DMS53 (cell line): ENCODE measurements around the gene TAF4B.
"Not testable (repeated sequence)": the region's sequence is repeated elsewhere in the genome, so short reads cannot be mapped to it uniquely, and the experiment has no call there.

Experiments
- DNase-seq: peaks from one replicate; lab custom pipeline; 2025; lab: John Stamatoyannopoulos, UW

TAF4B gene

DNA sequence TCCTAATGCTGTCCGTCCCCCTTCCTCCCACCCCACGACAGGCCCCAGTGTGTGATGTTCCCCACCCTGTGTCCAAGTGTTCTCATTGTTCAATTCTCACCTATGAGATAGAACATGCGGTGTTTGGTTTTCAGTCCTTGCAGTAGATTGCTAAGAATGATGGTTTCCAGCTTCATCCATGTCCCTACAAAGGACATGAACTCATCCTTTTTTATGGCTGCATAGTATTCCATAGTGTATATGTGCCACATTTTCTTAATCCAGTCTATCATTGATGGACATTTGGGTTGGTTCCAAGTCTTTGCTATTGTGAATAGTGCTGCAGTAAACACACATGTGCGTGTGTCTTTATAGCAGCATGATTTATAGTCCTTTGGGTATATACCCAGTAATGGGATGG, 12.5 kb downstream of the TAF4B start:
- not testable (repeated sequence) for DNase-seq

GRCh38 chr18:26242392-26242791, 16.1 kb downstream of the TAF4B start:
- not testable (repeated sequence) for DNase-seq

GRCh38 chr18:26245434-26245833, 19.2 kb downstream of the TAF4B start:
- DNase-seq = not testable (repeated sequence)

- DNase-seq = peak; percentile 62
These were observed 26.2 kb downstream of the TAF4B start for GRCh38 chr18:26252411-26252810.

GRCh38 chr18:26254808-26255207, 28.6 kb downstream of the TAF4B start:
- DNase-seq = not testable (repeated sequence)

DNA sequence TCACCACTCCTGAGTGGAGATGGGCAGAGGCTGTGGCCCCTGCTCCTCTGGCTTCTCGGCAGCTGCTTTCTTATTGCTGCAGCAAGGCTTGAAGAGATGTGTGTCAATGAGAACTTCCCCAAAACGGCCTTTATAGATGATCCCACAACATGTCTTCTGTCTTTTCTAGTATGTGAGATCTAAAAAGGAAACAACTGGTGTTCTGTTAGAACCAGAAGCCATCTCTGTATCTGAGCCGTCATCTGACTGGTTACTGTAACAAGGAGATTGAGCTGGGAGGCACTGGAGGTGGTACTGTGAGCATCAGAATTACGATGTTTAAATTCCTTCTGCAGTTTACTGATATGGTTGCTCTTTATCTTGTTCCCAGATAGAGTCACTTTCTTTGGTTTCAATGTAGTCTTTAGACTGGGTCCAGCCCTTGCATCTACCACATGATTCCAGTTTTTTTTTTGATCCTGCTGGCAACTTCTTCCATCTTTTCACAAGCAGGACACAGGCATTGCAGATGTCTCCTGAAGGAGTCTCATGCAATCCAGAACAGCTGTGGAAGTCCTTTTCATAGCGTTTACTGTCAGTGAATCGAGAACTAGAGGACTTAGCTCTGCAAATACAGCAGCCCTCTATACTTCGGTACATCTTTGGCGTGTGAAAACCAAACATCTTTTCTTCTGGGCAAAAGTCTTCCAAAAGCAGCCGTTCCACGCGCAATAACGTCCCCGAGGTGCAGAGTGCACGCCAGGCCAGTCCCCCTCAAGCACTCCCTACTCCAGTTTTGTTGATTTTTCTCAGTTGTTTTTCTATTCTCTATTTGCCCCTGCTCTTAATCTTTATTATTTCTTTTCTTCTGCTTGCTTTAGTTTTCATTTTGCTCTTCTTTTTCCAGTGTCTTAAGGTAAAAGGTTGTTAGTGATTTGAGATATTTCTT, 29.7 kb downstream of the TAF4B start:
- DNase-seq = no peak

DNA sequence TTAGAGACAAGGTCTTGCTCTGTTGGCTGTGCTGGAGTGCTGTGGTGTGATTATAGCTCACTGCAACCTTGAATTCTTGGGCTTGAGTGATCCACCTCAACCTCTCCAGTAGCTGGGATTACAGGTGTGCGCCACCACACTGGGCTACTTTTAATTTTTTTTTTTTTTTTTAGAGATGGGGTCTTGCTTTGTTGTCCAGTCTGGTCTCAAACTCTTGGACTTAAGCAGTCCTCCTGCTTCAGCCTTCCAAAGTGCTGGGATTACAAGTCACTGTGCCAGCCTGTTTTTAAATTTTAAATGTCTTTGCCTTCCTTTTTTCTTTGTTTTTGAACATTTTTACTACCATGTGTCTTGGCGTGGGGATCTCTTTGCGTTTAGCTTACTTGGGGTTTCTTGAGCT, 32.5 kb downstream of the TAF4B start:
- DNase-seq = no peak

GRCh38 chr18:26259416-26259815, 33.2 kb downstream of the TAF4B start:
- not testable (repeated sequence) for DNase-seq

DNA sequence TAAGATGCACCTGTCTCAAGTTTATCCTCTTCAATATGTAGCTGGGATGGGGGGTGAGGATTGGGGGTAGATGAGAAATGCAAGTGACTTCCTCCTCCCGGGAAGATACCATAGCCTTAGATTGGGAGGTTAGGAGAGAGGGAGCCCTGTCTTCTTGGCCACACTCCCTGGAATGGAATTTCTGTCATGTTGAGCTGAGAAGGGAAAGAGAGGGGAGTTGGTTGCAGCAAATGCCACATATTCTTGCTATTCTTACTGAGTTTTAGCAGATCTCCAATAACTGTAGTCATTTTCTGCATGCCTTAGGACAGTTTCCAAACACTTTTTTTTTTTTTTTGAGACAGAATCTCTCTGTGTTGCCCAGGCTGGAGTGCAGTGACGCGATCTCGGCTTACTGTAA, 35.9 kb downstream of the TAF4B start:
- DNase-seq = no peak

- DNase-seq = no peak
These were observed 41.2 kb downstream of the TAF4B start for GRCh38 chr18:26267357-26267930.

DNA sequence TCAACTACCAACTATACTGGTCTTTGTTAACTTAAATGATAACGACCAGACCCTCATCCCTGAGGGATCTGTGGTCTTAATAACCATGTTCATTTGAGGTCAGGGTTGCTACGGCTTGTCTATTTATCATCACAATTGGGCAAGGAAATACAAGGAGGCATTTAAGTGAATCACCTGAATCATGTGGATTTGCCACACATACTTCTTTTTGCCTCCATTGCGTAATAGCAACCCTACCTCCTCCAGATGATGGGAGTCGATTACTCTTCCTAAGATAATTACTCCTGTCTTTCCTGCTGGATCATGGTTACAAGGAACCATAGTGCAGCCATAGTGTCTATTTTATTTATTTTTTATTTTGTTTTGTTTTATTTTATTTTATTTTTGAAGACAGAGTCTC, 42.2 kb downstream of the TAF4B start:
- no peak for DNase-seq

GRCh38 chr18:26271917-26272549, 45.8 kb downstream of the TAF4B start:
- no peak for DNase-seq

- DNase-seq = no peak
These were observed 51.1 kb downstream of the TAF4B start for GRCh38 chr18:26277374-26277773.

GRCh38 chr18:26279428-26279827, 53.2 kb downstream of the TAF4B start:
- no peak for DNase-seq

GRCh38 chr18:26286008-26286407, 59.8 kb downstream of the TAF4B start:
- DNase-seq = no peak

DNA sequence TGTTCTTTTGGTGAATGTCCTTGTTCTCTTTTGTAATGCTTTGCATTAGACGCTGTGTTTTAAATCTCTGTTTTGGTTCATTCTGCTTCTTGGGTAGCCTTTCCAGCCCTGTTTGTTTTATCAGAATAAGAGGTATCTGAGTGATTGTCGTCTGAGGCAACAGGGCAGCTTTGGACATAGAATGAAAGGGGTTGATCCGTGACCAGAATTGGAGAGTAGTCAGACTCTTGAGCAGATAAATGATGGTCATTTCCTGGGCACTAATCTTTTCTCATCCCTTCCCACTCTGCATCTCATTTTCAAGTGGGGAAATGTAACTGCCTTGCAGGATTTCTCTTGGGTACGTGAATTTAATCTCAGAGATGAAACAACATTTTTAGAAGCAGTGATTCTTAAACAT, 61.4 kb downstream of the TAF4B start:
- no peak for DNase-seq

GRCh38 chr18:26290385-26290784, 64.1 kb downstream of the TAF4B start:
- no peak for DNase-seq

- no peak for DNase-seq
These were observed 67.7 kb downstream of the TAF4B start for GRCh38 chr18:26293982-26294381.

- no peak for DNase-seq
These were observed 71.9 kb downstream of the TAF4B start for GRCh38 chr18:26298107-26298506.

DNA sequence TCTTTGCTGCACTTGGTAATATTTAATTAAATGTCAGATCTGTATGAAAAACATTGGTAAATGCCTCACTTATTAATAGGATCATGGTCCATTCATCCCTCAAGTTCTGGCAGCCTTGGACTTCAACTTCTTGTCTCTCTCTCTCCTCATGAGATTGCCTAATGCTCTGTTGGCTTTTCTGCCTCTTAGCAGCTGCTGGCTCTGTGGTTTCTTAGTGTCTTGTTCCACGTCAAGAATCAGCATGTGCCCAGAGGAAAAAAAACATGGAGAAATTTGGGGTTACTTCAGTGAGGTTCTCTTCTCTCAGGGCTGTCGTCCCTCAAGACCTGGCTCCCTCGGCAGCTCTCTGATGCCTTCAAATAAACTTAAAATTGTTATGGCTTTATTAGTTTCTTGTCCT, 75.4 kb downstream of the TAF4B start:
- no peak for DNase-seq

DNA sequence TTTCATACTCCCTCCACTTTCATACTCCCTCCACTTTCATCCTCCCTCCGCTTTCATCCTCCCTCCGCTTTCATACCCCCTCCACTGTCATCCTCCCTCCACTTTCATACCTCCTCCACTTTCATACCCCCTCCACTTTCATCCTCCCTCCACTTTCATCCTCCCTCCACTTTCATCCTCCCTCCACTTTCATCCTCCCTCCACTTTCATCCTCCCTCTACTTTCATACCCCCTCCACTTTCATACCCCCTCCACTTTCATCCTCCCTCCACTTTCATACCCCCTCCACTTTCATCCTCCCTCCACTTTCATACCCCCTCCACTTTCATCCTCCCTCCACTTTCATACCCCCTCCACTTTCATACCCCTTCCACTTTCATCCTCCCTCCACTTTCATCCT, 77.0 kb downstream of the TAF4B start:
- DNase-seq = not testable (repeated sequence)

GRCh38 chr18:26304511-26304910, 78.3 kb downstream of the TAF4B start:
- no peak for DNase-seq

DNA sequence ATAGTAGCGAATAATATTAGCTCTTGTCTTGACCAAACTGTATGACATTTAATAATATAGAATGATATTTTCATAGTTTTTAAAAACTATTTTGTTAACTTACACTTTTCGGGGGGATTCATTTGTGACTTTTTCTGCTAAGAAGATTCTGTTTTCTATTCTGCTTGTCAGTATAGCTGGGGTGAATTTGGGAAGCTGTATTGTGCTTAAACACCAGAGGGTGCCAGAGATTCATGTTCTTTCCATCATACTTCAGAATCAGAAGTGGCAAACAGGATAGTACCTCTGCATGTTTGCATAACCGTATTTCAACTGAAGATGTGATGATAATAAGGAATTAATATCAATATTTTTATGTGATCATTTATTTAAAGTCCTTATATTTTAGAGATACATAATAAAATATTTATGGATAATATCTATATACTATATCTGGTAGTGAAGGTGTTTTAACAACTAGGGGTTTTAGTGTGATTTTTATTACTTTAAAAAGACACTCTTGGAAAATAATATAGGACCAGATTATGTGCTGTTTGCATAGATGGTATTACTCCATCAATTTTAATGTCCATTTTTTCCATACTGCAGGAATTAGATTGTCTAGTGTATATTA, 81.0 kb downstream of the TAF4B start:
- DNase-seq = peak; percentile 74
